ENCODE measurements around the gene ENKUR. TPM values are rescaled to one million over a fixed set of nuclear protein-coding genes. Genes with fewer than 3 reads are reported as not detected.

Gene ENKUR
- 1.4 TPM in 1 of 2 replicates, not detected in the other for total RNA-seq

GRCh38 chr10:25015828-25016375 lies at the start of gene ENKUR:
Gene ENKUR (minus strand): TSS chr10:25016158. CDS start chr10:25015936, 222 bp downstream.
- peak; percentile 90 for DNase-seq (ENCODE audit: low read depth)

GRCh38 chr10:25064401-25064800 lies 48.4 kb upstream of the ENKUR start:
- DNase-seq (ENCODE audit: low read depth): no peak

- DNase-seq (ENCODE audit: low read depth): no peak
These were observed 47.7 kb upstream of the ENKUR start for GRCh38 chr10:25063644-25064043.

- no peak for DNase-seq (ENCODE audit: low read depth)
These were observed 47.2 kb upstream of the ENKUR start for GRCh38 chr10:25063157-25063556.

- no peak for DNase-seq (ENCODE audit: low read depth)
These were observed 45.9 kb upstream of the ENKUR start for GRCh38 chr10:25061711-25062449.

GRCh38 chr10:25061125-25061524 lies 45.2 kb upstream of the ENKUR start:
- no peak for DNase-seq (ENCODE audit: low read depth)

- DNase-seq (ENCODE audit: low read depth): peak; percentile 87
These were observed 44.0 kb upstream of the ENKUR start for GRCh38 chr10:25059990-25060389.

GRCh38 chr10:25057886-25058285 lies 41.9 kb upstream of the ENKUR start:
- DNase-seq (ENCODE audit: low read depth): no peak

- DNase-seq (ENCODE audit: low read depth): no peak
These were observed 40.8 kb upstream of the ENKUR start for GRCh38 chr10:25056726-25057125.

- DNase-seq (ENCODE audit: low read depth): no peak
These were observed 36.1 kb upstream of the ENKUR start for GRCh38 chr10:25052012-25052411.

GRCh38 chr10:25050402-25050801 lies 34.4 kb upstream of the ENKUR start:
- DNase-seq (ENCODE audit: low read depth): no peak

- DNase-seq (ENCODE audit: low read depth): no peak
These were observed 34.0 kb upstream of the ENKUR start for GRCh38 chr10:25049966-25050365.

- no peak for DNase-seq (ENCODE audit: low read depth)
These were observed 32.5 kb upstream of the ENKUR start for GRCh38 chr10:25048450-25048849.

GRCh38 chr10:25047591-25048301 lies 31.8 kb upstream of the ENKUR start:
- DNase-seq (ENCODE audit: low read depth): no peak

- no peak for DNase-seq (ENCODE audit: low read depth)
These were observed 31.1 kb upstream of the ENKUR start for GRCh38 chr10:25047088-25047487.

- DNase-seq (ENCODE audit: low read depth): no peak
These were observed 30.7 kb upstream of the ENKUR start for GRCh38 chr10:25046641-25047040.

- no peak for DNase-seq (ENCODE audit: low read depth)
These were observed 23.6 kb upstream of the ENKUR start for GRCh38 chr10:25039531-25039930.

GRCh38 chr10:25038325-25038724 lies 22.4 kb upstream of the ENKUR start:
- no peak for DNase-seq (ENCODE audit: low read depth)

GRCh38 chr10:25036381-25036780 lies 20.4 kb upstream of the ENKUR start:
- no peak for DNase-seq (ENCODE audit: low read depth)

GRCh38 chr10:25029519-25029918 lies 13.6 kb upstream of the ENKUR start:
- no peak for DNase-seq (ENCODE audit: low read depth)

GRCh38 chr10:25028711-25029110 lies 12.8 kb upstream of the ENKUR start:
- no peak for DNase-seq (ENCODE audit: low read depth)

GRCh38 chr10:25026463-25026862 lies 10.5 kb upstream of the ENKUR start:
- DNase-seq (ENCODE audit: low read depth): peak; percentile 48

GRCh38 chr10:25024528-25024927 lies 8.6 kb upstream of the ENKUR start:
- DNase-seq (ENCODE audit: low read depth): no peak

Measured in renal cortical epithelial cell (primary cell).